Measurements from ENCODE around the gene NCOA5. TPM values are rescaled to one million over a fixed set of nuclear protein-coding genes. Genes with fewer than 3 reads are reported as not detected.

NCOA5 gene
- polyA plus RNA-seq, 1 experiment, result 19.0 TPM

DNA sequence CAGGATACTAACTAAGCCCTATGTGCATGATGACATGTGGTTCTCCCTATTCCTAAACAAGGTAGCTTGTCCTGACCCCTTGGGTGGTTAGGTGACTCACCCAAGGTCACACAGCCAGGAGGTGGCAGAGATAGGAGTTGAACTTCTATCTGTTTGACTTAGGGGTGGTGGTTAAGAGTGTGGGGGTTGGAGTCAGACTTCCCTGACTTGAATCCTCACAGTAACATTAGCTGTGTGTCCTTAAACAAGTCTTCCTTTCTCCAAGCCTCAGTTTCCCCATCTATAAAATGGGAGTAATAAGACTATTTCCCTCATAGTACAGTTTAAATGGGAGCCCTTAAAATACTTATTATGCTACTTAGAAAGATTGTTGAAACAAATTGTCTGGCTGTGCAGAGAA lies 38.9 kb downstream of the NCOA5 start:
- CTCF ChIA-PET, result no interaction called here
- POLR2A ChIA-PET, result no interaction called here
- no peak for DNase-seq (ENCODE audit: low read depth)

DNA sequence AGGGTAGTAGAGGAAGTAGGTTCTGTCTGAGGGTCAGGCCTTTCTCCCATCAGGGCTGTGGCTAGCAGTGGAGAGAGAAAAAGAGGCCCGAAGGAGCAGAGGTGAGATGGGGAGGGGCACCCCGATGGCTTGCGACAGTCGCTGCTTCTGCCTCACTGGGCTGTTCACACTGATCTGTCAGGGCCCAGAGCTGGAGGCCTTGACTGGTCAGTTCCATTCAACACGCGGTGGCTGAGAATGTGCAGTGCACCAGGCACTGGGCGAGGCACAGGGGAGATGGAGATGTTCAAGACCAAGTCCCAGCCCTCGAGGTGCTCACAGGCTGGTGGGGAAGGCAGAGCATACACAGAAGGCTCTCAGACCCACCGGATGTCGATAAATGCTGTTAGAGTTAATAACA lies 39.3 kb downstream of the NCOA5 start:
- no peak overlapping the region for H3K4me3 ChIP-seq (ENCODE audit: low read depth, low read length)
- DNase-seq (ENCODE audit: low read depth), result no peak
- ChIA-PET CTCF (interaction anchor here (0.6 kb wide), 2 partner anchors 9 to 27 kb away, joined by 3 to 4 read pairs; no protein-coding TSS in a partner anchor), POLR2A (no interaction called here)
- peaks cover 3% of the 10 kb centered on the region; the same call in 1 of the 2 replicates for H3K27me3 ChIP-seq (ENCODE audit: control insufficient read depth, insufficient read depth, low read length)
- TF ChIP-seq CTCF (IDR thresholded peaks at IDR 0.05; ENCODE audit: insufficient read depth, low read depth, low read length), result no peak
- no peaks in the 10 kb centered on the region for H3K36me3 ChIP-seq (ENCODE audit: control insufficient read depth, insufficient read depth, low read length)

More for the DNA sequence above, 38.9 kb downstream of the NCOA5 start:
- Histone ChIP-seq H3K27me3 (ENCODE audit: control insufficient read depth, insufficient read depth, low read length) (peaks cover 3% of the 10 kb centered on the region; the same call in 1 of the 2 replicates), H3K36me3 (ENCODE audit: control insufficient read depth, insufficient read depth, low read length) (no peaks in the 10 kb centered on the region), H3K4me3 (ENCODE audit: low read depth, low read length) (no peak overlapping the region)
- no peak for TF ChIP-seq CTCF (IDR thresholded peaks at IDR 0.05; ENCODE audit: insufficient read depth, low read depth, low read length)

DNA sequence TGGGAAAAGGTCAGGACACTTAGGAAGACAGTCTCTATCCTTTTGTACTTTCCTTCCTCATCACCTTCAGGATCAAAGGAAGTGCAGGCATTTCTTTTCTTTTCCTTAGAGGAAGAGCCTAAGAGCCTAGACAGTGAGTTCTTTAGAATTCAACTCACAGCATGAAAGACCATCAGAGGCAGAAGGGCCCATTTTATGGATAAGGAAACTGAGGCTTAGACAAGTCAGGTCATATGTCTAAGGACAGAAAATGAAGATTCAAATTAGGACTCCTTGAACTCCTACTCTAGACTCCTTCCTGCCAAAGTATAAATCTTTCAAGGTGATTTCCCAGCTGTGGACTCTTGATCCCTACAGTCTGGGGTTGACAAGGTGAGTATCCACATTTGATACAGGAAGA lies 39.9 kb downstream of the NCOA5 start:
- H3K27me3 ChIP-seq (ENCODE audit: control insufficient read depth, insufficient read depth, low read length), result peaks cover 1% of the 10 kb centered on the region; the same call in 1 of the 2 replicates
- ChIA-PET CTCF (interaction anchor here (0.6 kb wide), 2 partner anchors 8 to 27 kb away, joined by 3 to 4 read pairs; no protein-coding TSS in a partner anchor), POLR2A (no interaction called here)
- no peak for DNase-seq (ENCODE audit: low read depth)
- H3K4me3 ChIP-seq (ENCODE audit: low read depth, low read length), result no peak overlapping the region
- H3K36me3 ChIP-seq (ENCODE audit: control insufficient read depth, insufficient read depth, low read length), result no peaks in the 10 kb centered on the region
- no peak for TF ChIP-seq CTCF (IDR thresholded peaks at IDR 0.05; ENCODE audit: insufficient read depth, low read depth, low read length)

- H3K4me3 ChIP-seq (ENCODE audit: low read depth, low read length), result no peak overlapping the region
- H3K36me3 ChIP-seq (ENCODE audit: control insufficient read depth, insufficient read depth, low read length), result no peaks in the 10 kb centered on the region
- no peak for TF ChIP-seq CTCF (IDR thresholded peaks at IDR 0.05; ENCODE audit: insufficient read depth, low read depth, low read length)
- peaks cover 1% of the 10 kb centered on the region; the same call in 1 of the 2 replicates for H3K27me3 ChIP-seq (ENCODE audit: control insufficient read depth, insufficient read depth, low read length)
- ChIA-PET CTCF (no interaction called here), POLR2A (no interaction called here)
- no peak for DNase-seq (ENCODE audit: low read depth)
Measured at GRCh38 chr20:46049190-46049589, 40.6 kb downstream of the NCOA5 start.

DNA sequence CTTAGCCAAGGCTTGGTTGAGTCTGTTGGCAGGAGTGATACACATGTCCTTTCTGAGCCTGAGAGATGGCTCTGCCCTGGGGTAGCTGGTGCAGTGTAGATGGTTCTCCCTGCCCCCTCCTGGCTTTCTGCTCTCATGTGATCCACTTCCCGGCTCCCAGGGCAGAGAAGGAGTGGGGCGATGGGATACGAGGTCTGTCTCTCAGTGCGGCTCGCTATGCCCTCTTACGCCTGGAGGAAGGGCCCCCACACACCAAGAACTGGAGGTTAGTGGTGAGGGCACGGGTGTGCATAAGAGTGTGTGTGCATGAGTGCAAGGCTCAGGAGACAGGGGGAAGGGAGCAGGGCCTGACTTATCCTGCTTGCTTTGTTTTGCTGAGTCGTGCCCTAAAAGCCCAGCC lies 41.9 kb downstream of the NCOA5 start:
- ChIA-PET CTCF (no interaction called here), POLR2A (no interaction called here)
- H3K27me3 ChIP-seq (ENCODE audit: control insufficient read depth, insufficient read depth, low read length), result peaks cover 1% of the 10 kb centered on the region; the same call in 1 of the 2 replicates
- H3K36me3 ChIP-seq (ENCODE audit: control insufficient read depth, insufficient read depth, low read length), result no peaks in the 10 kb centered on the region
- no peak overlapping the region for H3K4me3 ChIP-seq (ENCODE audit: low read depth, low read length)
- no peak for TF ChIP-seq CTCF (IDR thresholded peaks at IDR 0.05; ENCODE audit: insufficient read depth, low read depth, low read length)
- no peak for DNase-seq (ENCODE audit: low read depth)

All from BJ (cell line).